Loucy (cell line): ENCODE measurements around the gene PCGF1.

Source experiments
- CTCF ChIP-seq: fragments of 200-600 bp; sonication (generic); conservative IDR thresholded peaks from 2 replicates; pipeline ENCODE4 v1.5.1; 2014; ENCODE audit warnings: mild to moderate bottlenecking, antibody characterized with exemption, low read length
- EZH2phosphoT487 ChIP-seq: fragments of 200-600 bp; IDR thresholded peaks from 2 replicates; pipeline ENCODE4 v1.6.1; 2018; ENCODE audit warnings: antibody characterized with exemption, mild to moderate bottlenecking, moderate library complexity, borderline replicate concordance

- no peak for TF ChIP-seq CTCF
- no peak for TF ChIP-seq EZH2phosphoT487
Observed at GRCh38 chr2:74474481-74474880, 33.0 kb downstream of the PCGF1 start.
